ENCODE data around the gene C3orf18. TPM values are rescaled to one million over a fixed set of nuclear protein-coding genes. Genes with fewer than 3 reads are reported as not detected.

Gene C3orf18
- total and polyA plus RNA-seq, 2 experiments from 2014 or later: 2.9 to 5.6 TPM

GRCh38 chr3:50575372-50575771 lies 7.8 kb upstream of the C3orf18 start:
- Histone ChIP-seq H3K79me2 (peaks cover 2% of the 10 kb centered on the region), H3K4me3 (no peak overlapping the region), H3K9me3 (ENCODE audit: low read depth) (no peaks in the 10 kb centered on the region), H2AFZ (no peak overlapping the region), H3K4me2 (no peak overlapping the region), H4K20me1 (ENCODE audit: insufficient read depth, poor library complexity, severe bottlenecking) (no peaks in the 10 kb centered on the region), H3K36me3 (replicated peaks; ENCODE audit: insufficient read depth, low read depth) (no peaks in the 10 kb centered on the region), H3K4me1 (ENCODE audit: insufficient read depth) (peaks cover under 1% of the 10 kb centered on the region), H3K27me3 (no peaks in the 10 kb centered on the region), H3K27ac (no peak overlapping the region), H3K9me2 (replicated peaks; ENCODE audit: insufficient read depth) (no peaks in the 10 kb centered on the region)
- TF ChIP-seq, protein P1, sequence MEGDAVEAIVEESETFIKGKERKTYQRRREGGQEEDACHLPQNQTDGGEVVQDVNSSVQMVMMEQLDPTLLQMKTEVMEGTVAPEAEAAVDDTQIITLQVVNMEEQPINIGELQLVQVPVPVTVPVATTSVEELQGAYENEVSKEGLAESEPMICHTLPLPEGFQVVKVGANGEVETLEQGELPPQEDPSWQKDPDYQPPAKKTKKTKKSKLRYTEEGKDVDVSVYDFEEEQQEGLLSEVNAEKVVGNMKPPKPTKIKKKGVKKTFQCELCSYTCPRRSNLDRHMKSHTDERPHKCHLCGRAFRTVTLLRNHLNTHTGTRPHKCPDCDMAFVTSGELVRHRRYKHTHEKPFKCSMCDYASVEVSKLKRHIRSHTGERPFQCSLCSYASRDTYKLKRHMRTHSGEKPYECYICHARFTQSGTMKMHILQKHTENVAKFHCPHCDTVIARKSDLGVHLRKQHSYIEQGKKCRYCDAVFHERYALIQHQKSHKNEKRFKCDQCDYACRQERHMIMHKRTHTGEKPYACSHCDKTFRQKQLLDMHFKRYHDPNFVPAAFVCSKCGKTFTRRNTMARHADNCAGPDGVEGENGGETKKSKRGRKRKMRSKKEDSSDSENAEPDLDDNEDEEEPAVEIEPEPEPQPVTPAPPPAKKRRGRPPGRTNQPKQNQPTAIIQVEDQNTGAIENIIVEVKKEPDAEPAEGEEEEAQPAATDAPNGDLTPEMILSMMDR (IDR thresholded peaks at IDR 0.05; ENCODE audit: poor library complexity): no peak
- no peak for TF ChIP-seq EZH2 (IDR thresholded peaks at IDR 0.05; ENCODE audit: borderline replicate concordance)
- TF ChIP-seq EZH2phosphoT487 (IDR thresholded peaks at IDR 0.05; ENCODE audit: low read depth, severe bottlenecking, unreplicated experiment): no peak
- DNase-seq (ENCODE audit: low spot score): no peak
- WGBS (ENCODE audit: low lambda C conversion rate, missing lambda C conversion rate): 95% methylated on average over 6 of the region's 6 CpGs

- Histone ChIP-seq H3K79me2 (peaks cover 10% of the 10 kb centered on the region), H3K9me3 (ENCODE audit: low read depth) (no peaks in the 10 kb centered on the region), H2AFZ (no peak overlapping the region), H3K36me3 (replicated peaks; ENCODE audit: insufficient read depth, low read depth) (no peaks in the 10 kb centered on the region), H4K20me1 (ENCODE audit: insufficient read depth, poor library complexity, severe bottlenecking) (no peaks in the 10 kb centered on the region), H3K27me3 (no peaks in the 10 kb centered on the region), H3K27ac (no peak overlapping the region), H3K9me2 (replicated peaks; ENCODE audit: insufficient read depth) (no peaks in the 10 kb centered on the region), H3K4me3 (no peak overlapping the region), H3K4me2 (no peak overlapping the region), H3K4me1 (ENCODE audit: insufficient read depth) (peaks cover 5% of the 10 kb centered on the region)
- DNase-seq (ENCODE audit: low spot score): no peak
- 96% methylated on average over 1 of the region's 1 CpG for WGBS (ENCODE audit: low lambda C conversion rate, missing lambda C conversion rate)
- TF ChIP-seq, protein P1 (IDR thresholded peaks at IDR 0.05; ENCODE audit: poor library complexity): no peak
- TF ChIP-seq EZH2 (IDR thresholded peaks at IDR 0.05; ENCODE audit: borderline replicate concordance) (no peak), EZH2phosphoT487 (IDR thresholded peaks at IDR 0.05; ENCODE audit: low read depth, severe bottlenecking, unreplicated experiment) (no peak)
Observed at GRCh38 chr3:50574444-50574831, 6.9 kb upstream of the C3orf18 start.

DNA sequence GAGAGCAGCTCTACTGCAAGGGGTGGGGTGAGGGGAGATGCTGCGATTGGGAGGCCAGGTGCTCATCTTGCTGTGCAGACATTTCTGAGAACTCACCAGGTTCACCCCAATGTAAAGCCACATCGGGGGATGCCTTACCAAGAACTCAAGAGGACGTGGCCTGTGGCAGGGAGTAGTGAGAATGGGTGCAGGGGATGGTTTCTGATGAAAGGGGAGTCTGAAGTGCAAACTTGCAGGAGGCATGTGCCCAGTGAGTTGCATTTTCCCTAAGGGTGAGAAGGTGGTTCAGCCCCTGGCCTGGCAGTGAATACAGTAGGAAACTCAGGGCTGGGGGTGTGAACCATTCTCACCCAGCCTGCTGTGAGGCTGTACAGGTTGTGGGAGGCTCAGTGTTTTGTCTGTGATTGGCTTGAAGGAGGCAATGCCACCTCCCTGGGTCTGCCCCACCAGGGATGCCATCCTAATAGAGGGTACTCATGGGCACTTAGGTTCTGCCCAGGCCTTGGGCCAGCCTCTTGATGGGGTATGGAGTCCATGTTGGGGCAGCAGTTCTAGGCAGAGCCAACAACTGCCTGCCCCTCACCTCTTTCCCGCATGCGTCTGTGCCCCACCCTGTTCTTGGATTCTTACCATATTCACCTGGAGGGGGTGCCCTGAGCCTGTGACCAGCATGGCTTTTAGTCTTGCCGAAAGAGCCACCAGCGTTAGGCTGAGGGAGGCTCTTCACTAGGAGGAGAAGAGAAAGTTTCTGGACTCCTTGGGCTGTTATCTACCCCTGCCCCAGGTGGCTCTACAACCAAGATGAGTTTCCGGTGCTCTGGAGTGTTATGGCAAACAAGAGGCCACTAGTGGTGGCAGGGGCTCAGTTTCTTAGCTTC lies 6.3 kb upstream of the C3orf18 start:
- WGBS (ENCODE audit: low lambda C conversion rate, missing lambda C conversion rate): 93% methylated on average over 8 of the region's 8 CpGs
- no peak overlapping the region for H3K27ac ChIP-seq

DNA sequence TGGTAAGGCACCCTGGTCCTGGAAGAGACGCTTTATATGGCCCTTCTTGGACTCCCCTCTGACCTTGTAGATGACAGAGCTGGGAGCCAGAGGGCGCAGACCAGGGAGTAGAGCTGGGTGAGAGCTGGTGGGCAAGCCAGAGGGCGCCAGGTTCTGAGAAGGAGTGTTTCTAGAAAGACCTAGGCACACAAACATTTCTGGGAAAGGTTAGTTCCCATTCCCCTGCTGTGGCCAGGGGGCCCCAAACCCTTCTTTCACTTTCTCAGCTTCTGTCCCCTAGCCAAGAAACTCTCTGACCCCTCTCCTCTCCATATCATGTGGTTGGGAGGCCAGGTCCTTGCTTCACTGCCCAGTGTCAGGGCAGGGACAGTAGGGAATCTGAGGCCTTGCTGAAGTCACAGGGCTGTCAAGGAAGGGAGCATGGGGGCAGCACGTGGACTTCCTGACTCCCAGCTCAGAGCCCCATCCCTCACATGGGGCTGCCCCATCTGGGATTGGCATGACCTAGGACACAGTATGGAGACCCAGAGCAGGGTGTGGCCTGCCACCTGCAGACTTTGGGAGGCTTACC lies 5.3 kb upstream of the C3orf18 start:
- Histone ChIP-seq H3K36me3 (replicated peaks; ENCODE audit: insufficient read depth, low read depth) (no peaks in the 10 kb centered on the region), H3K27ac (no peak overlapping the region)
- 90% methylated on average over 4 of the region's 4 CpGs for WGBS (ENCODE audit: low lambda C conversion rate, missing lambda C conversion rate)

More for the DNA sequence above, 6.3 kb upstream of the C3orf18 start:
- no peaks in the 10 kb centered on the region for H3K9me3 ChIP-seq (ENCODE audit: low read depth)
- no peaks in the 10 kb centered on the region for H3K9me2 ChIP-seq (replicated peaks; ENCODE audit: insufficient read depth)
- no peak overlapping the region for H3K4me3 ChIP-seq
- peaks cover 5% of the 10 kb centered on the region for H3K4me1 ChIP-seq (ENCODE audit: insufficient read depth)
- no peak for TF ChIP-seq EZH2 (IDR thresholded peaks at IDR 0.05; ENCODE audit: borderline replicate concordance)
- no peak for DNase-seq (ENCODE audit: low spot score)
- H3K79me2 ChIP-seq: peaks cover 10% of the 10 kb centered on the region
- no peaks in the 10 kb centered on the region for H4K20me1 ChIP-seq (ENCODE audit: insufficient read depth, poor library complexity, severe bottlenecking)
- no peaks in the 10 kb centered on the region for H3K36me3 ChIP-seq (replicated peaks; ENCODE audit: insufficient read depth, low read depth)
- H3K4me2 ChIP-seq: no peak overlapping the region
- no peak overlapping the region for H2AFZ ChIP-seq
- no peaks in the 10 kb centered on the region for H3K27me3 ChIP-seq

More for the DNA sequence above, 5.3 kb upstream of the C3orf18 start:
- no peaks in the 10 kb centered on the region for H3K9me2 ChIP-seq (replicated peaks; ENCODE audit: insufficient read depth)
- H3K4me3 ChIP-seq: no peak overlapping the region
- no peaks in the 10 kb centered on the region for H3K27me3 ChIP-seq
- H3K9me3 ChIP-seq (ENCODE audit: low read depth): no peaks in the 10 kb centered on the region
- peaks cover 14% of the 10 kb centered on the region for H3K4me1 ChIP-seq (ENCODE audit: insufficient read depth)
- no peak overlapping the region for H3K4me2 ChIP-seq
- H4K20me1 ChIP-seq (ENCODE audit: insufficient read depth, poor library complexity, severe bottlenecking): no peaks in the 10 kb centered on the region
- peaks cover 10% of the 10 kb centered on the region for H3K79me2 ChIP-seq
- no peak for DNase-seq (ENCODE audit: low spot score)
- TF ChIP-seq EZH2phosphoT487 (IDR thresholded peaks at IDR 0.05; ENCODE audit: low read depth, severe bottlenecking, unreplicated experiment): no peak
- TF ChIP-seq EZH2 (IDR thresholded peaks at IDR 0.05; ENCODE audit: borderline replicate concordance): no peak
- TF ChIP-seq, protein P1 (IDR thresholded peaks at IDR 0.05; ENCODE audit: poor library complexity): no peak
- no peak overlapping the region for H2AFZ ChIP-seq
